K562 (cell line): ENCODE results near the gene ARHGDIA. TPM values are rescaled to one million over a fixed set of nuclear protein-coding genes. Genes with fewer than 3 reads are reported as not detected.

Source experiments
- ATAC-seq: fragments of 200-7000 bp; cut with Tn5 transposase; 3 replicates; pipeline ENCODE4 v1.9.1; 2020; ENCODE audit warnings: moderate library complexity
- BruUV-seq: library from RNA; stranded (reverse); fragments of 400-500 nt; replicated peaks from 2 replicates; lab custom pipeline; 2021; lab: Mats Ljungman, UMichigan
- CTCF ChIA-PET: fragments of 300-600 bp; formaldehyde crosslinking; extraction: SDS; loops from one replicate; lab custom pipeline; 2021; ENCODE audit warnings: low intra/inter-chr PET ratio; lab: Yijun Ruan, JAX
- POLR2A ChIA-PET: fragments of 300-600, 350-650 bp; sonication (Branson Sonifier 250); formaldehyde crosslinking; extraction: SDS; loops from one replicate; lab custom pipeline; 2021; ENCODE audit warnings: antibody characterized with exemption, inconsistent platforms; lab: Yijun Ruan, JAX
- DNase-seq, 4 experiments: peaks; one replicate each; pipeline versions ENCODE4 v3.0.0 to v3.0.0-alpha.2; 2011 to 2018; ENCODE audit warnings: low spot score in 3 of 4, mixed read lengths in 3 of 4; ENCODE audit errors: extremely low read depth in 1 of 4
- FAIRE-seq: peaks from 2 replicates; lab custom pipeline; 2011; peaks lifted over from hg19 to GRCh38; lab: Jason Lieb, UNC
- H2AFZ ChIP-seq: 2 replicates; pipeline ENCODE4 v1.6.0; 2011; ENCODE audit warnings: low read depth, low read length, control low read depth, inconsistent platforms
- H3K27ac ChIP-seq: fragments of 200-600 bp; 3 replicates; pipeline ENCODE4 v1.8.0; 2011; ENCODE audit warnings: low read depth, mild to moderate bottlenecking, control low read depth, inconsistent platforms, low read length, moderate library complexity, mixed read lengths; ENCODE audit errors: extremely low read depth
- H3K27me3 ChIP-seq, 2 experiments: fragments of 300-600 bp in 1 of 2; 2 replicates in 1 of 2; 3 replicates in 1 of 2; pipeline versions ENCODE4 v1.6.0 to v1.8.0; 2011; ENCODE audit warnings: inconsistent platforms in 2 of 2, low read length in 2 of 2, mild to moderate bottlenecking in 1 of 2, mixed read lengths in 1 of 2, moderate library complexity in 1 of 2; ENCODE audit not compliant: control insufficient read depth in 2 of 2, insufficient read depth in 2 of 2
- H3K36me3 ChIP-seq: fragments of 300-600 bp; 3 replicates; pipeline ENCODE4 v1.8.0; 2011; ENCODE audit warnings: mild to moderate bottlenecking, low read length, inconsistent platforms; ENCODE audit not compliant: control insufficient read depth, insufficient read depth
- H3K4me1 ChIP-seq, 2 experiments: fragments of 200-600 bp in 1 of 2; replicated peaks in 1 of 2; 2 replicates in 1 of 2; 3 replicates in 1 of 2; pipeline versions ENCODE4 v1.5.1 to v1.8.0; 2011; ENCODE audit warnings: inconsistent platforms in 2 of 2, low read length in 2 of 2, mild to moderate bottlenecking in 1 of 2, mixed read lengths in 1 of 2, moderate library complexity in 1 of 2; ENCODE audit not compliant: control insufficient read depth in 2 of 2, insufficient read depth in 2 of 2
- H3K4me2 ChIP-seq: 2 replicates; pipeline ENCODE4 v1.6.1; 2011; ENCODE audit warnings: low read length, control low read depth, inconsistent platforms, mixed read lengths; ENCODE audit not compliant: insufficient read depth
- H3K4me3 ChIP-seq: fragments of 200-600 bp; sonication (generic), shearing (Covaris generic); 2 replicates; pipeline ENCODE4 v1.5.1; 2016; ENCODE audit warnings: control low read depth, inconsistent platforms
- H3K79me2 ChIP-seq: fragments of 200-600 bp; 3 replicates; pipeline ENCODE4 v1.8.0; 2011; ENCODE audit warnings: low read length, inconsistent platforms; ENCODE audit not compliant: control insufficient read depth, insufficient read depth
- H3K9ac ChIP-seq, 2 experiments: 2 replicates each; pipeline versions ENCODE4 v1.6.0 to v1.6.1; 2011; ENCODE audit warnings: low read depth in 2 of 2, low read length in 2 of 2, control low read depth in 1 of 2, inconsistent platforms in 1 of 2, mild to moderate bottlenecking in 1 of 2, mixed read lengths in 1 of 2; ENCODE audit not compliant: insufficient read depth in 1 of 2
- H3K9me1 ChIP-seq: one replicate; pipeline ENCODE4 v1.6.0; 2011; ENCODE audit warnings: inconsistent platforms, mild to moderate bottlenecking, low read length, moderate library complexity; ENCODE audit not compliant: control insufficient read depth, insufficient read depth
- H3K9me3 ChIP-seq: replicated peaks from 2 replicates; pipeline ENCODE4 v1.5.1; 2011; ENCODE audit warnings: low read depth, low read length, inconsistent platforms; ENCODE audit not compliant: control insufficient read depth, insufficient read depth
- H4K20me1 ChIP-seq: replicated peaks from 2 replicates; pipeline ENCODE4 v1.6.1; 2011; ENCODE audit warnings: low read length, inconsistent platforms, mixed read lengths; ENCODE audit not compliant: control insufficient read depth, insufficient read depth
- CTBP1 ChIP-seq: fragments of 450-650 bp; IDR thresholded peaks from 2 replicates; pipeline ENCODE4 v1.6.1; 2016; ENCODE audit warnings: borderline replicate concordance
- EHMT2 ChIP-seq: fragments of 450-650 bp; IDR thresholded peaks from 2 replicates; pipeline ENCODE4 v1.6.1; 2018; ENCODE audit warnings: antibody characterized with exemption
- HDAC3 ChIP-seq: fragments of 450-650 bp; IDR thresholded peaks from 2 replicates; pipeline ENCODE4 v1.6.1; 2018; ENCODE audit warnings: borderline replicate concordance, mild to moderate bottlenecking, moderate library complexity; ENCODE audit not compliant: partially characterized antibody
- HDGF ChIP-seq: fragments of 450-650 bp; IDR thresholded peaks from 2 replicates; pipeline ENCODE4 v1.6.1; 2016
- LARP7 ChIP-seq: fragments of 450-650 bp; IDR thresholded peaks from 2 replicates; pipeline ENCODE4 v1.6.1; 2016
- MAFK ChIP-seq: IDR thresholded peaks from 2 replicates; pipeline ENCODE4 v1.6.1; 2011; ENCODE audit warnings: low read length, improper control_type of control experiment
- MYC ChIP-seq, 2 experiments: fragments of 250-450 bp in 1 of 2; sonication (Bioruptor Pico) in 1 of 2; IDR thresholded peaks; 2 replicates each; pipeline versions ENCODE4 v1.5.1 to v1.6.1; 2012 to 2021; ENCODE audit warnings: low read depth in 2 of 2, borderline replicate concordance in 1 of 2, improper control_type of control experiment in 1 of 2, low read length in 1 of 2, mild to moderate bottlenecking in 1 of 2, moderate library complexity in 1 of 2
- NFYB ChIP-seq: IDR thresholded peaks from 2 replicates; pipeline ENCODE4 v1.6.1; 2011; ENCODE audit warnings: mild to moderate bottlenecking, moderate library complexity; ENCODE audit not compliant: insufficient read length; ENCODE audit errors: extremely low read depth
- RAD51 ChIP-seq: fragments of 450-650 bp; IDR thresholded peaks from 2 replicates; pipeline ENCODE4 v1.7.1; 2016; ENCODE audit warnings: low read depth, mild to moderate bottlenecking, borderline replicate concordance
- SMARCB1 ChIP-seq: IDR thresholded peaks from 2 replicates; pipeline ENCODE4 v1.6.1; 2011; ENCODE audit warnings: improper control_type of control experiment, low read depth; ENCODE audit not compliant: insufficient read length
- TAF1 ChIP-seq: IDR thresholded peaks from 2 replicates; pipeline ENCODE4 v1.6.1; 2011; ENCODE audit warnings: mild to moderate bottlenecking, low read length, moderate library complexity; ENCODE audit not compliant: insufficient read depth, control insufficient read depth, severe bottlenecking; ENCODE audit errors: extremely low read depth
- TBL1XR1 ChIP-seq, 2 experiments: IDR thresholded peaks; 2 replicates each; pipeline ENCODE4 v1.6.1; 2012; ENCODE audit warnings: improper control_type of control experiment in 2 of 2, low read length in 2 of 2, mild to moderate bottlenecking in 1 of 2
- U2AF2 ChIP-seq: fragments of 200-400 bp; formaldehyde crosslinking; optimal IDR thresholded peaks from 2 replicates; pipeline ENCODE3; 2017; ENCODE audit warnings: low read depth, mild to moderate bottlenecking, low read length
- ZNF146 ChIP-seq: IDR thresholded peaks from one replicate; pipeline ENCODE4 v1.6.1; 2018; ENCODE audit warnings: missing compliant biosample characterization; ENCODE audit not compliant: unreplicated experiment
- ZNF184 ChIP-seq: sonication (generic); formaldehyde crosslinking; IDR thresholded peaks from 2 replicates; pipeline ENCODE4 v1.5.0; 2020; ENCODE audit warnings: missing genetic modification reagents
- ZNF224 ChIP-seq: sonication (generic); formaldehyde crosslinking; IDR thresholded peaks from 2 replicates; pipeline ENCODE4 v1.8.0; 2022; ENCODE audit warnings: mild to moderate bottlenecking, missing genetic modification reagents
- ZNF75A ChIP-seq: fragments of 450-650 bp; formaldehyde crosslinking; IDR thresholded peaks from 2 replicates; pipeline ENCODE4 v1.4.0; 2020; ENCODE audit warnings: mild to moderate bottlenecking
- WGBS: fragments of 100-300 bp; shearing (Covaris generic); methylation state at CpG from one replicate; pipeline ENCODE4 v1.1.6; 2016; ENCODE audit warnings: low coverage, mixed read lengths; ENCODE audit not compliant: insufficient coverage; ENCODE audit errors: missing lambda C conversion rate; 5-methylcytosine and 5-hydroxymethylcytosine counted together
- in situ Hi-C: fragments of 300-500 bp; cut with MboI; formaldehyde crosslinking; loops from 4 replicates; pipeline ENCODE4 v1.15.0; 2018; ENCODE audit warnings: inconsistent platforms, mixed read lengths
- intact Hi-C: fragments of 100-400 bp; cut with micrococcal nuclease; formaldehyde crosslinking; loops from 2 replicates; pipeline ENCODE4 v1.14.2; 2022
- polyA plus RNA-seq, 8 experiments: library from polyadenylated mRNA; depleted of rRNA in 4 of 8; stranded (reverse) in 5 of 8; unstranded in 3 of 8; fragments of >200 nt; fragmentation: Nextera tagmentation in 2 of 8; fragmentation: Illumina TruSeq in 1 of 8; extraction: Ambion mirVana in 2 of 8; extraction: Trizol in 1 of 8; gene quantifications; 2 replicates each; pipeline versions ENCODE4 v1.2.1 to v1.2.3, GENCODE V29; 2011 to 2014; ENCODE audit warnings: inconsistent platforms in 1 of 8, missing spikeins in 1 of 8
- total RNA-seq, 7 experiments: library from RNA; depleted of rRNA in 6 of 7; stranded (reverse); fragments of >200 nt in 6 of 7; fragmentation: Illumina TruSeq in 2 of 7; extraction: Trizol in 2 of 7; gene quantifications; 2 replicates each; pipeline versions ENCODE4 v1.2.1 to v1.2.3, GENCODE V29; 2011 to 2021; ENCODE audit warnings: low replicate concordance in 1 of 7
- TF ChIP-seq, protein P1 (sequence below): fragments of 450-650 bp; IDR thresholded peaks from 2 replicates; pipeline ENCODE4 v1.7.1; 2018; ENCODE audit warnings: mild to moderate bottlenecking, low read depth; ENCODE audit not compliant: partially characterized antibody

ARHGDIA gene
- total and polyA plus RNA-seq, 9 of the 15 experiments (the other 6 are each of a cell fraction or from before 2014, with no cell fraction given) = 9.6 to 340 (median 97.6) TPM

DNA sequence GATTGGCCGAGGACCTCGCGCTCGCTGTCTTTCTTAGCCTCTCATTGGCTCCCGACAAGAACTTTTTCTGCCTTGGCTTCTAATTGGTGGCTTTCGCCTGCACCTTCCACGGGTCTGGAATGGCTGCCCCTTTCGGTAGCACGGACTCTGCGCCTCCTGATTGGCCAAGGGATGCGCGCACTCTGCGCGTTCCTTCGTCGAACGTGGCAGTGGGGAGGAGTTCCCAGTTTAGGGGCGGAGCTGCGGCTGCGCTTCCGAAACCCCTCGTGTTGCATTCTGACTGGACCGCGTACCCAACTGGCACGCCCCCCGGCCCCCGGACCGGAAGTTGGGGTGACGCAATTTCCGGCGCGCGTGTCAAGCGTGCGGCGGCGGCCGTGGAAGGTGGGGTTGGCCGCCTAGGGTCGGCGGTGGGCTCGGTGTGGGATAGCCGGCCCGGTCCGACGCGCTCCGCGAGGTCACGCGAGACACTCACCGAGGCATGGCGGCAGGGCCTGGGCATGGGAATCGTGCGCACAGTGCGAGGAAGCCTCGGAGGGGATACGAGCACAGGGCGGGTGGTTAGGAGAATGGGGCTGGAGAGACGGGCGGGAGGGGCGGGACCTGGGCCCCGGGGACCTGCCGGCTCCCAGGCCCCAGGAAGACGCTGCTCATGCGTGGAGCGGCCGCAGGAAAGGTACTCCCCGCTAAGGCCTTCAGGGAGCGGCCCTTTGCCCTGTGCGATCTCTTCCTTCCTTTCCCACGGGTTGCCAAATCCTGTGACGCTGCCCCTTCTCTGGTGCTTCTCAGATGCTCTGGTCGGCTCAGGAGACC lies 10.2 kb downstream of the ARHGDIA start:
- Histone ChIP-seq H2AFZ (peak overlapping the region; percentile 84), H3K9me1 (peaks cover 16% of the 10 kb centered on the region), H3K9ac (peak overlapping the region; percentile 99), H3K36me3 (peaks cover 79% of the 10 kb centered on the region), H3K27ac (peak overlapping the region; percentile 96), H3K79me2 (peaks cover 90% of the 10 kb centered on the region), H4K20me1 (peaks cover 37% of the 10 kb centered on the region), H3K9me3 (no peaks in the 10 kb centered on the region), H3K4me2 (peak overlapping the region; percentile 97), H3K27me3 (no peaks in the 10 kb centered on the region), H3K4me3 (peak overlapping the region; percentile 87), H3K4me1 (peaks cover 31 to 53% of the 10 kb centered on the region in 2 experiments)
- FAIRE-seq = peak; percentile 100
- intact Hi-C loops (loop anchor here (2.0 to 5.0 kb wide), 2 partner anchors 39 to 162 kb away; partner anchors contain the start of genes CENPX and LRRC45), in situ Hi-C loops (loop anchor here (5.0 kb wide), 1 partner anchor 129 kb away; no protein-coding TSS in a partner anchor)
- TSS peak; percentile 66 for BruUV-seq
- CTCF ChIA-PET = no interaction called here
- under 1% methylated on average over 65 of the region's 74 CpGs for WGBS
- POLR2A ChIA-PET = interaction anchor here (0.6 to 1.2 kb wide), 14 partner anchors 8 to 612 kb away, joined by 3 to 21 read pairs (median 3); no protein-coding TSS in a partner anchor
- DNase-seq = peak; percentile 89 to 100 (median 98)
- ATAC-seq = peak; percentile 93
- TF ChIP-seq LARP7 = no peak
- TF ChIP-seq, protein P1, sequence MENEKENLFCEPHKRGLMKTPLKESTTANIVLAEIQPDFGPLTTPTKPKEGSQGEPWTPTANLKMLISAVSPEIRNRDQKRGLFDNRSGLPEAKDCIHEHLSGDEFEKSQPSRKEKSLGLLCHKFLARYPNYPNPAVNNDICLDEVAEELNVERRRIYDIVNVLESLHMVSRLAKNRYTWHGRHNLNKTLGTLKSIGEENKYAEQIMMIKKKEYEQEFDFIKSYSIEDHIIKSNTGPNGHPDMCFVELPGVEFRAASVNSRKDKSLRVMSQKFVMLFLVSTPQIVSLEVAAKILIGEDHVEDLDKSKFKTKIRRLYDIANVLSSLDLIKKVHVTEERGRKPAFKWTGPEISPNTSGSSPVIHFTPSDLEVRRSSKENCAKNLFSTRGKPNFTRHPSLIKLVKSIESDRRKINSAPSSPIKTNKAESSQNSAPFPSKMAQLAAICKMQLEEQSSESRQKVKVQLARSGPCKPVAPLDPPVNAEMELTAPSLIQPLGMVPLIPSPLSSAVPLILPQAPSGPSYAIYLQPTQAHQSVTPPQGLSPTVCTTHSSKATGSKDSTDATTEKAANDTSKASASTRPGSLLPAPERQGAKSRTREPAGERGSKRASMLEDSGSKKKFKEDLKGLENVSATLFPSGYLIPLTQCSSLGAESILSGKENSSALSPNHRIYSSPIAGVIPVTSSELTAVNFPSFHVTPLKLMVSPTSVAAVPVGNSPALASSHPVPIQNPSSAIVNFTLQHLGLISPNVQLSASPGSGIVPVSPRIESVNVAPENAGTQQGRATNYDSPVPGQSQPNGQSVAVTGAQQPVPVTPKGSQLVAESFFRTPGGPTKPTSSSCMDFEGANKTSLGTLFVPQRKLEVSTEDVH = peak; percentile 89
- peak; percentile 98 for TF ChIP-seq NFYB
- peak; percentile 85 for TF ChIP-seq TAF1
- no peak for TF ChIP-seq ZNF224
- no peak for TF ChIP-seq RAD51
- no peak for TF ChIP-seq SMARCB1
- TF ChIP-seq ZNF184 (CRISPR knock-in tag) = no peak
- TF ChIP-seq HDGF = no peak
- TF ChIP-seq MAFK = peak; percentile 55; the same call in 1 of the 2 replicates
- TF ChIP-seq HDAC3 = no peak
- no peak for TF ChIP-seq ZNF146 (CRISPR knock-in tag)
- peak; percentile 17; the same call in 1 of the 2 replicates for TF ChIP-seq CTBP1
- TF ChIP-seq EHMT2 = no peak
- TF ChIP-seq U2AF2 = no peak
- no peak; the same call in 1 of the 2 replicates for TF ChIP-seq ZNF75A
- TF ChIP-seq TBL1XR1 (IDR thresholded peaks at IDR 0.05; ENCODE audit: low read length in 2 of 2) = peak in 1 of 2 experiments; percentile 20; a peak in 1 of 4 replicates
- peak; percentile 91 for TF ChIP-seq MYC (IDR thresholded peaks at IDR 0.05; ENCODE audit: low read depth, low read length)
- TF ChIP-seq MYC (CRISPR knock-in tag; IDR thresholded peaks at IDR 0.05; ENCODE audit: borderline replicate concordance, low read depth) = peak; percentile 84; the same call in 1 of the 2 replicates
